Heart left ventricle (tissue), 16 donors: ENCODE data around the gene GMPS. TPM values are rescaled to one million over a fixed set of nuclear protein-coding genes. Genes with fewer than 3 reads are reported as not detected.

ENCODE experiments used
- ATAC-seq, 4 donors: fragments of 200-7000 bp; cut with Tn5 transposase; one replicate each; pipeline ENCODE4 v1.9.1; 2020 to 2022; ENCODE audit warnings: moderate library complexity in 4 of 4, mild to moderate bottlenecking in 3 of 4, moderate number of reproducible peaks in 1 of 4
- DNase-seq, 5 donors: peaks; one replicate each; pipeline ENCODE4 v3.0.0-alpha.2; 2020
- H3K27ac ChIP-seq, 12 donors: fragments of 200-600 bp; sonication (generic) in 4 of 12; one replicate each; pipeline versions ENCODE4 v1.5.0 to v1.8.0; 2016 to 2022; ENCODE audit warnings: mild to moderate bottlenecking in 2 of 12
- H3K27me3 ChIP-seq, 9 donors: fragments of 200-600 bp; sonication (generic) in 2 of 9; one replicate each; pipeline versions ENCODE4 v1.5.1 to v1.8.0; 2016 to 2022; ENCODE audit warnings: mild to moderate bottlenecking in 3 of 9
- H3K36me3 ChIP-seq, 9 donors: fragments of 200-600 bp; sonication (generic) in 2 of 9; one replicate each; pipeline versions ENCODE4 v1.5.0 to v1.8.0; 2018 to 2022; ENCODE audit warnings: mild to moderate bottlenecking in 2 of 9
- H3K4me1 ChIP-seq, 12 donors: fragments of 200-600 bp; sonication (generic) in 4 of 12; one replicate each; pipeline versions ENCODE4 v1.5.0 to v1.8.0; 2016 to 2022; ENCODE audit warnings: mild to moderate bottlenecking in 3 of 12
- H3K4me3 ChIP-seq, 12 donors: fragments of 200-600 bp; sonication (generic) in 4 of 12; one replicate each; pipeline versions ENCODE4 v1.5.0 to v1.8.0; 2017 to 2022; ENCODE audit warnings: mild to moderate bottlenecking in 9 of 12, moderate library complexity in 4 of 12
- H3K9me3 ChIP-seq, 12 donors: fragments of 200-600 bp; sonication (generic) in 4 of 12; one replicate each; pipeline versions ENCODE4 v1.5.0 to v1.8.0; 2016 to 2022; ENCODE audit warnings: mild to moderate bottlenecking in 1 of 12
- CTCF ChIP-seq, 12 donors: fragments of 200-600 bp; sonication (generic) in 4 of 12; IDR thresholded peaks; one replicate each; pipeline versions ENCODE4 v1.5.0 to v1.8.0; 2018 to 2022; ENCODE audit warnings: antibody characterized with exemption in 12 of 12, mild to moderate bottlenecking in 5 of 12
- POLR2A ChIP-seq, 2 donors: fragments of 450-650 bp; IDR thresholded peaks; one replicate each; pipeline ENCODE4 v1.6.1; 2017; ENCODE audit warnings: antibody characterized with exemption in 2 of 2, mild to moderate bottlenecking in 2 of 2, moderate library complexity in 2 of 2
- WGBS, 4 donors: extraction: QIAGEN DNeasy Blood & Tissue Kit in 2 of 4; methylation state at CpG; one replicate each; pipeline versions ENCODE4 v1.1.5 to v1.1.7; 2013 to 2018; 5-methylcytosine and 5-hydroxymethylcytosine counted together
- intact Hi-C, 10 donors: fragments of 100-400 bp; cut with DNase I; formaldehyde crosslinking; loops; one replicate each; pipeline versions ENCODE4 v1.11.1 to v1.14.2; 2022
- polyA plus RNA-seq, 2 donors: library from polyadenylated mRNA; stranded (reverse); fragments of 200-250 nt; gene quantifications; one replicate each; pipeline ENCODE4 v1.2.3, GENCODE V29; 2013
- total RNA-seq, 9 donors: library from RNA; depleted of rRNA in 2 of 9; stranded (reverse); fragments of >200 nt in 2 of 9; fragmentation: NEBNext Ultra II Directional in 3 of 9; extraction: Animal tissue kit (Norgen Biotek cat#: 25700) in 3 of 9; gene quantifications; one replicate each; pipeline versions ENCODE4 v1.1.0 to v1.2.4, GENCODE V29; 2016 to 2023
- donor health status: ischemic (EF 13 %, LVEDD 7.1; RV severe dilation, severe dysfunction).
- donor health status: healthy with polysubstance abuse.
- donor health status: DM: no; HTN: yes; CAD: no.
- donor health status: DM: no; HTN: no; CAD: no.
- donor health status: ischemic (EF 25% LVEDD 6.9; RV normal size, moderate dysfunction).
- donor health status: ischemic (EF 25% LVEDD 5.7; RV mildly dilated, moderate dysfunction).
- donor health status: healthy.
- donor health status: DM: yes; HTN: yes; CAD: no.
- donor health status: ischemic (EF 35%, LVEDD 5.7; RV mildly dilated, moderate dysfunction).
- donor health status: nonischemic (EF 11% LVEDD 7.7; RV severe dilation, severe dysfunction).
- donor health status: DM: yes; HTN: yes; CAD: no.
- donor health status: PGD.
- donor health status: ischemic (EF 29% LVEDD 5.4; RV normal size, mild dysfunction).
- donor health status: nonischemic (EF 23%, LVEDD 6.1; RV moderate dilation, normal function).

Gene GMPS
- total and polyA plus RNA-seq, 11 donors: 11.9 to 36.8 (median 28.1) TPM

GRCh38 chr3:155991847-155992246 is 121.4 kb downstream of the GMPS start:
- intact Hi-C loops: no loop called here
- no peak overlapping the region for H3K27ac ChIP-seq
- no peak for TF ChIP-seq POLR2A (IDR thresholded peaks at IDR 0.05)
- no peak for TF ChIP-seq CTCF (IDR thresholded peaks at IDR 0.05)
- WGBS, 4 donors: 76 to 85% (median 81%) methylated on average over 1 of the region's 1 CpG
- no peaks in the 10 kb centered on the region for H3K27me3 ChIP-seq
- H3K36me3 ChIP-seq: no peaks in the 10 kb centered on the region
- ATAC-seq (no peak), DNase-seq (no peak)
- peaks cover 0 to 2% (median 0%) of the 10 kb centered on the region in 12 donors for H3K4me1 ChIP-seq
- H3K9me3 ChIP-seq: no peaks in the 10 kb centered on the region
- no peak overlapping the region for H3K4me3 ChIP-seq

Other genes starting within 250 kb of the GMPS start
- 1 to 10 TPM in 1 of 9 donors, under 1 TPM in 8; 0.09 to 2.7 (median 0.24) TPM for gene PLCH1, start 125.6 kb upstream of the GMPS start, total RNA-seq
- under 1 TPM; 0.07 to 0.23 TPM for gene PLCH1, start 125.6 kb upstream of the GMPS start, polyA plus RNA-seq
- 1 to 10 TPM; 3.4 to 8.8 (median 5.8) TPM for gene C3orf33, start 64.4 kb upstream of the GMPS start, total RNA-seq
- gene C3orf33, start 64.4 kb upstream of the GMPS start, polyA plus RNA-seq: 1 to 10 TPM; 2.9 to 3.0 TPM
- gene SLC33A1, start 16.2 kb upstream of the GMPS start, total RNA-seq: 10 to 100 TPM; 14.6 to 30.5 (median 21.6) TPM
- gene SLC33A1, start 16.2 kb upstream of the GMPS start, polyA plus RNA-seq: 10 to 100 TPM in 1 of 2 donors, 1 to 10 TPM in 1; 4.8 to 24.1 TPM
- 1 to 10 TPM; 1.8 to 3.5 (median 2.6) TPM for gene KCNAB1, start 249.9 kb downstream of the GMPS start, total RNA-seq
- 1 to 10 TPM; 1.1 to 2.0 TPM for gene KCNAB1, start 249.9 kb downstream of the GMPS start, polyA plus RNA-seq